ENCODE results near the gene PPFIBP2. TPM values are rescaled to one million over a fixed set of nuclear protein-coding genes. Genes with fewer than 3 reads are reported as not detected.

The PPFIBP2 gene
- total and polyA plus RNA-seq, 2 donors (not counting 1 experiment from before 2014, with no cell fraction given) = 22.3 to 175 TPM

GRCh38 chr11:7651140-7651551 lies 137.3 kb downstream of the PPFIBP2 start:
- intact Hi-C loops (cut with micrococcal nuclease) = no loop called here
- no peaks in the 10 kb centered on the region for H4K20me1 ChIP-seq (ENCODE audit: control insufficient read depth, insufficient read depth, low read length, poor library complexity, severe bottlenecking)
- no peaks in the 10 kb centered on the region for H3K9me3 Mint-ChIP-seq (ENCODE audit: insufficient read depth)
- DNase-seq = no peak
- H3K4me1 ChIP-seq (ENCODE audit: control insufficient read depth in 2 of 2, insufficient read depth in 2 of 2, low read length in 2 of 2) = no peaks in the 10 kb centered on the region
- H3K9me3 ChIP-seq (ENCODE audit: control extremely low read depth in 1 of 3, control insufficient read depth in 2 of 3, insufficient read depth in 1 of 3, low read length in 2 of 3) = no peaks in the 10 kb centered on the region
- H3K27ac ChIP-seq (ENCODE audit: low read length in 2 of 2) = no peak overlapping the region
- H3K4me1 Mint-ChIP-seq = no peaks in the 10 kb centered on the region
- TF ChIP-seq EZH2 (IDR thresholded peaks at IDR 0.05; ENCODE audit: borderline replicate concordance, insufficient read depth, low read depth, low read length, poor library complexity, severe bottlenecking) = no peak
- no peaks in the 10 kb centered on the region for H3K27me3 ChIP-seq (replicated peaks in 1 of 4; ENCODE audit: control extremely low read depth in 1 of 4, control insufficient read depth in 3 of 4, insufficient read depth in 4 of 4, low read length in 3 of 4)
- ATAC-seq (ENCODE audit: low read depth) = no peak
- no peak overlapping the region for H3K4me2 ChIP-seq (replicated peaks; ENCODE audit: low read depth, low read length, poor library complexity, severe bottlenecking)
- H3K79me2 ChIP-seq (ENCODE audit: control insufficient read depth, insufficient read depth, low read length) = no peaks in the 10 kb centered on the region
- H2AFZ ChIP-seq (ENCODE audit: insufficient read depth, low read depth, low read length, poor library complexity, severe bottlenecking) = no peak overlapping the region
- ChIA-PET POLR2A (no interaction called here), CTCF (no interaction called here)
- no peak overlapping the region for H3K27ac Mint-ChIP-seq
- no peaks in the 10 kb centered on the region for H3K27me3 Mint-ChIP-seq
- no peak overlapping the region for H3K9ac ChIP-seq (ENCODE audit: low read length)
- peaks cover 0 to 85% of the 10 kb centered on the region in 2 experiments for H3K36me3 ChIP-seq (replicated peaks in 1 of 2; ENCODE audit: control extremely low read depth in 1 of 2, control insufficient read depth in 1 of 2, extremely low read depth in 1 of 2, insufficient read depth in 2 of 2, low read length in 1 of 2)
- no peak overlapping the region for H3K4me3 ChIP-seq (ENCODE audit: control extremely low read depth in 1 of 5, extremely low read depth in 1 of 5, insufficient read depth in 1 of 5, low read depth in 2 of 5, low read length in 4 of 5)
- 47% methylated on average over 4 of the region's 5 CpGs for WGBS (ENCODE audit: insufficient coverage)
- no peak overlapping the region for H3K4me3 Mint-ChIP-seq

GRCh38 chr11:7651700-7652099 lies 137.9 kb downstream of the PPFIBP2 start:
- intact Hi-C loops (cut with micrococcal nuclease) = no loop called here
- H3K4me1 Mint-ChIP-seq = no peaks in the 10 kb centered on the region
- H3K9ac ChIP-seq (ENCODE audit: low read length) = no peak overlapping the region
- H3K9me3 Mint-ChIP-seq (ENCODE audit: insufficient read depth) = no peaks in the 10 kb centered on the region
- no peaks in the 10 kb centered on the region for H3K79me2 ChIP-seq (ENCODE audit: control insufficient read depth, insufficient read depth, low read length)
- ChIA-PET CTCF (interaction anchor here (1.9 kb wide), 1 partner anchor 14 kb away, joined by 6 read pairs; no protein-coding TSS in a partner anchor), POLR2A (no interaction called here)
- H3K27ac Mint-ChIP-seq = no peak overlapping the region
- H4K20me1 ChIP-seq (ENCODE audit: control insufficient read depth, insufficient read depth, low read length, poor library complexity, severe bottlenecking) = no peaks in the 10 kb centered on the region
- H3K36me3 ChIP-seq (replicated peaks in 1 of 2; ENCODE audit: control extremely low read depth in 1 of 2, control insufficient read depth in 1 of 2, extremely low read depth in 1 of 2, insufficient read depth in 2 of 2, low read length in 1 of 2) = peaks cover 0 to 87% of the 10 kb centered on the region in 2 experiments
- H3K4me3 Mint-ChIP-seq = no peak overlapping the region
- no peaks in the 10 kb centered on the region for H3K27me3 Mint-ChIP-seq
- DNase-seq = no peak
- no peak overlapping the region for H2AFZ ChIP-seq (ENCODE audit: insufficient read depth, low read depth, low read length, poor library complexity, severe bottlenecking)
- no peak overlapping the region for H3K4me2 ChIP-seq (replicated peaks; ENCODE audit: low read depth, low read length, poor library complexity, severe bottlenecking)
- TF ChIP-seq EZH2 (IDR thresholded peaks at IDR 0.05; ENCODE audit: borderline replicate concordance, insufficient read depth, low read depth, low read length, poor library complexity, severe bottlenecking) (no peak), CTCF (IDR thresholded peaks at IDR 0.05) (no peak)
- no peak overlapping the region for H3K27ac ChIP-seq (ENCODE audit: low read length in 2 of 2)
- H3K4me3 ChIP-seq (ENCODE audit: control extremely low read depth in 1 of 5, extremely low read depth in 1 of 5, insufficient read depth in 1 of 5, low read depth in 2 of 5, low read length in 4 of 5) = no peak overlapping the region
- no peak for ATAC-seq (ENCODE audit: low read depth)
- no peaks in the 10 kb centered on the region for H3K27me3 ChIP-seq (replicated peaks in 1 of 4; ENCODE audit: control extremely low read depth in 1 of 4, control insufficient read depth in 3 of 4, insufficient read depth in 4 of 4, low read length in 3 of 4)
- H3K4me1 ChIP-seq (ENCODE audit: control insufficient read depth in 2 of 2, insufficient read depth in 2 of 2, low read length in 2 of 2) = no peaks in the 10 kb centered on the region
- H3K9me3 ChIP-seq (ENCODE audit: control extremely low read depth in 1 of 3, control insufficient read depth in 2 of 3, insufficient read depth in 1 of 3, low read length in 2 of 3) = no peaks in the 10 kb centered on the region
- WGBS (ENCODE audit: insufficient coverage) = 98% methylated on average over 9 of the region's 9 CpGs

Measured in B cell (primary cell).